ENCODE results near the gene RUNX1. TPM values are rescaled to one million over a fixed set of nuclear protein-coding genes. Genes with fewer than 3 reads are reported as not detected.

RUNX1 gene
- total RNA-seq, 1 experiment from 2014 or later = 55.2 TPM

GRCh38 chr21:34899302-34899701 lies 149.8 kb downstream of the RUNX1 start:
- CTCF ChIA-PET = no interaction called here
- TF ChIP-seq EZH2phosphoT487 (IDR thresholded peaks at IDR 0.05; ENCODE audit: borderline replicate concordance, low read length) (no peak), EZH2 (IDR thresholded peaks at IDR 0.05; ENCODE audit: low read length, unreplicated experiment) (no peak), CTCF (conservative IDR thresholded peaks at IDR 0.05; ENCODE audit: low read depth, low read length) (no peak)
- ATAC-seq = no peak
- Histone ChIP-seq H3K4me1 (ENCODE audit: insufficient read depth, low read length) (peaks cover 22% of the 10 kb centered on the region), H3K9me3 (ENCODE audit: low read length) (no peaks in the 10 kb centered on the region), H3K79me2 (ENCODE audit: low read length) (peaks cover 35% of the 10 kb centered on the region), H2AFZ (ENCODE audit: low read length) (no peak overlapping the region), H3K9me2 (replicated peaks; ENCODE audit: low read length) (no peaks in the 10 kb centered on the region), H3K4me2 (ENCODE audit: low read length) (no peak overlapping the region), H3K27me3 (ENCODE audit: low read length) (no peaks in the 10 kb centered on the region), H3F3A (ENCODE audit: low read length, unreplicated experiment) (peaks cover 9% of the 10 kb centered on the region), H3K4me3 (ENCODE audit: low read length) (no peak overlapping the region), H3K27ac (ENCODE audit: low read length) (peak overlapping the region; percentile 78; the same call in 1 of the 2 replicates), H4K20me1 (ENCODE audit: low read length) (no peaks in the 10 kb centered on the region), H3K36me3 (ENCODE audit: low read depth, low read length) (peaks cover 10% of the 10 kb centered on the region), H3K9ac (ENCODE audit: low read length) (no peak overlapping the region)
- DNase-seq = no peak
- BruUV-seq (replicated peaks) = no TSS peak
- POLR2A ChIA-PET (ENCODE audit: unreplicated experiment) = no interaction called here
- intact Hi-C loops (cut with micrococcal nuclease) = loop anchor here (5.0 kb wide), 1 partner anchor 238 kb away; no protein-coding TSS in a partner anchor

- no peak for ATAC-seq
- Histone ChIP-seq H3K4me1 (ENCODE audit: insufficient read depth, low read length) (peaks cover 22% of the 10 kb centered on the region), H3K79me2 (ENCODE audit: low read length) (peaks cover 41% of the 10 kb centered on the region), H3K27ac (ENCODE audit: low read length) (no peak overlapping the region), H3K4me2 (ENCODE audit: low read length) (no peak overlapping the region), H3K4me3 (ENCODE audit: low read length) (no peak overlapping the region), H3K9me3 (ENCODE audit: low read length) (no peaks in the 10 kb centered on the region), H3K36me3 (ENCODE audit: low read depth, low read length) (peaks cover 10% of the 10 kb centered on the region), H3K9me2 (replicated peaks; ENCODE audit: low read length) (no peaks in the 10 kb centered on the region), H3K9ac (ENCODE audit: low read length) (no peak overlapping the region), H4K20me1 (ENCODE audit: low read length) (no peaks in the 10 kb centered on the region), H3K27me3 (ENCODE audit: low read length) (no peaks in the 10 kb centered on the region), H2AFZ (ENCODE audit: low read length) (no peak overlapping the region), H3F3A (ENCODE audit: low read length, unreplicated experiment) (peaks cover 9% of the 10 kb centered on the region)
- intact Hi-C loops (cut with micrococcal nuclease) = loop anchor here (5.0 kb wide), 1 partner anchor 239 kb away; no protein-coding TSS in a partner anchor
- TF ChIP-seq EZH2 (IDR thresholded peaks at IDR 0.05; ENCODE audit: low read length, unreplicated experiment) (no peak), EZH2phosphoT487 (IDR thresholded peaks at IDR 0.05; ENCODE audit: borderline replicate concordance, low read length) (no peak), CTCF (conservative IDR thresholded peaks at IDR 0.05; ENCODE audit: low read depth, low read length) (no peak)
- BruUV-seq (replicated peaks) = no TSS peak
- ChIA-PET POLR2A (ENCODE audit: unreplicated experiment) (no interaction called here), CTCF (no interaction called here)
- no peak for DNase-seq
These were observed 151.3 kb downstream of the RUNX1 start for GRCh38 chr21:34897828-34898227.

- no peaks in the 10 kb centered on the region for H4K20me1 ChIP-seq (ENCODE audit: low read length)
- intact Hi-C loops (cut with micrococcal nuclease) = loop anchor here (5.0 kb wide), 1 partner anchor 363 kb away; no protein-coding TSS in a partner anchor
- H3K36me3 ChIP-seq (ENCODE audit: low read depth, low read length) = peaks cover 10% of the 10 kb centered on the region
- H3K79me2 ChIP-seq (ENCODE audit: low read length) = peaks cover 46% of the 10 kb centered on the region
- DNase-seq = no peak
- H3K27me3 ChIP-seq (ENCODE audit: low read length) = no peaks in the 10 kb centered on the region
- H3K9ac ChIP-seq (ENCODE audit: low read length) = no peak overlapping the region
- H3F3A ChIP-seq (ENCODE audit: low read length, unreplicated experiment) = no peaks in the 10 kb centered on the region
- no peak overlapping the region for H2AFZ ChIP-seq (ENCODE audit: low read length)
- no peak overlapping the region for H3K4me3 ChIP-seq (ENCODE audit: low read length)
- H3K9me2 ChIP-seq (replicated peaks; ENCODE audit: low read length) = no peaks in the 10 kb centered on the region
- ATAC-seq = no peak
- TF ChIP-seq CTCF (conservative IDR thresholded peaks at IDR 0.05; ENCODE audit: low read depth, low read length) = no peak
- TF ChIP-seq EZH2phosphoT487 (IDR thresholded peaks at IDR 0.05; ENCODE audit: borderline replicate concordance, low read length) = no peak
- TF ChIP-seq EZH2 (IDR thresholded peaks at IDR 0.05; ENCODE audit: low read length, unreplicated experiment) = no peak
- no peaks in the 10 kb centered on the region for H3K9me3 ChIP-seq (ENCODE audit: low read length)
- POLR2A ChIA-PET (ENCODE audit: unreplicated experiment) = no interaction called here
- no peak overlapping the region for H3K27ac ChIP-seq (ENCODE audit: low read length)
- no peak overlapping the region for H3K4me2 ChIP-seq (ENCODE audit: low read length)
- peaks cover 16% of the 10 kb centered on the region for H3K4me1 ChIP-seq (ENCODE audit: insufficient read depth, low read length)
- no TSS peak for BruUV-seq (replicated peaks)
- CTCF ChIA-PET = interaction anchor here (0.5 kb wide), 1 partner anchor 1039 kb away, joined by 3 read pairs; no protein-coding TSS in a partner anchor
These were observed 154.7 kb downstream of the RUNX1 start for GRCh38 chr21:34894401-34894800.
